ENCODE data around the gene DLL3.
A peak's percentile ranks its signal among the peaks of the same experiment; 100 is the strongest.

The DLL3 gene

DNA sequence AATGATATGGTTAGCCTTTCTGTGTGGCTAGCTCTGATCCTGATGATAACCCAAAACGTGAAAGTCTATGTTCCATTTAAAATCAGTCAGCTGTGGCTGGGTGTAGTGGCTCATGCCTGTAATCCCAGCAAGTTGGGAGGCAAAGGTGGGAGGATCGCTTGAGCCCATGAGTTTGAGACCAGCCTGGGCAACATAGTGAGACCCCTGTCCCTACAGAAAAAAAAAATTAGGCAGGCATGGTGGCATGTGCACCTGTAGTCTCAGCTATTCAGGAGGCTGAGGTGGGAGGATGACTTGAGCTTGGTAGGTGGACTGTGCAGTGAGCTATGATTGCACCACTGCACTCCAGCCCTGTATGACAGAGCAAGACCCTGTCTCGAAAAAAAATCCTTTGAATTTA lies 35.0 kb downstream of the DLL3 start:
- Histone ChIP-seq H3K36me3 (ENCODE audit: insufficient read depth, low read length) (no peaks in the 10 kb centered on the region), H3K27ac (ENCODE audit: low read depth, low read length) (no peak overlapping the region), H3K4me1 (ENCODE audit: control insufficient read depth, insufficient read depth, low read length, unreplicated experiment) (peaks cover 9% of the 10 kb centered on the region), H2AFZ (ENCODE audit: low read length, unreplicated experiment) (no peak overlapping the region), H3K27me3 (ENCODE audit: insufficient read depth, low read length) (no peaks in the 10 kb centered on the region), H3K79me2 (ENCODE audit: control insufficient read depth, insufficient read depth, low read length, unreplicated experiment) (peaks cover 21% of the 10 kb centered on the region), H3K4me3 (ENCODE audit: low read depth, low read length) (no peak overlapping the region)

DNA sequence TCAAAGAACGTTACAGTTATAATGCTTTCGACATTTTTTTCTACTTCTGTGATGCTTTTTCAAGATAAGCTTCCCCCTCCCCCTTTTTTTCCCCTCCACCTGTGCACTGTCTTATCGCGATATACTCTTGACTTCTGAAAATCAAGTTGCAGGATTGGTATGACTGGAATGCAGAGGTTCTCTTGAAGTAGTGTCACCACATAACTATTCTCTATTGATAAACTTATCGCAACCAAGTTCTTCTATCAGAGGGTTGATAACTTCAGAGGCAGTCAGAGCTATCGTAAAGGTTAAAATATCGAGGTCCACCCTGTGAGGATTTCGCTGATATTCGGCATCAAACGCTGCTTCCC lies 40.4 kb downstream of the DLL3 start:
- Histone ChIP-seq H3K4me3 (ENCODE audit: low read depth, low read length) (peak overlapping the region; percentile 77), H3K27ac (ENCODE audit: low read depth, low read length) (no peak overlapping the region), H3K27me3 (ENCODE audit: insufficient read depth, low read length) (no peaks in the 10 kb centered on the region)

DNA sequence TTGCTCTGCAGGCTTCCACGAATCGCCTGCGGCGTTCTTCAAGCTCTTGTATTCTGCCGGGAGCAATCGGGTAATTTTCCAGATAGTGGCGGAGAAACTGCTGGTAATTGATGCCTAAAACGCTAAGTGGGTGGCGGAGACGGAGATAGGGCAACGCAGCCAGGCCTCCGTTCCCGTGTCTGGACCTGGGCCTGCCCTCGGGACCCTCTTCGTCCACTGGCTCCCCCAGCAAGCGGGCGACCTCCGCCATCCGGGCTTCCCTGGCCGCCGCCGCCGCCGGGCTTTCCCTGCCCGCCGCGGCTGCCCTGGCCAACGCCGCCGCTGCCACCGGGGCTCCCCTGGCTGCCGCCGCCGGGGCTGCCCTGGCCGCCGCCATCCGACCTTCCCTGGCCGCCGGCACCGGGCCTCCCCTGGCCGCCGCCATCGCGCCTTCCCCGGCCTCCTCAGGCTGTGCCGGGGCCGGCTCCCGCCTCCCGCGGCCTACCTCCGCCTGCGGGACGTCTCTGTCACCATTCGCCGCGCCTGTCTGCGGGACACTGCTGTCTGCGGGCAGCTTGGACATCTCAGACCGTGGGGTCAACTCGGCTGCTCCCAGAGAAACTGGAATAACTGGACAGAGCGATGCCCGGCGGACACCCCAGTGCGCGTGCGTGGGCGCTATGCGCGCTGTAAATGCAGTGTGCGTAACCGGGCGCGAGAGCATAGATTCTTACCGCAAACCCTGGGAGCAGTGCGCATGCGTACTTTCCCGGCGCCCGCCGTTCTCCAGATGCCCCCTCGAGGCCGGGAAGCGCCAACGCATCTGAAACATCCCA lies 41.0 kb downstream of the DLL3 start, which contains the start of gene EID2:
EID2 (minus strand) TSS at position 644 of the 815 bp plus-strand sequence; CDS start at position 562, 82 bp downstream.
- Histone ChIP-seq H3K27me3 (ENCODE audit: insufficient read depth, low read length) (no peaks in the 10 kb centered on the region), H3K27ac (ENCODE audit: low read depth, low read length) (peak within 1 kb of the TSS; percentile 73)

More for the DNA sequence above, 40.4 kb downstream of the DLL3 start:
- H3K79me2 ChIP-seq (ENCODE audit: control insufficient read depth, insufficient read depth, low read length, unreplicated experiment) = peaks cover 13% of the 10 kb centered on the region
- peak overlapping the region; percentile 55 for H2AFZ ChIP-seq (ENCODE audit: low read length, unreplicated experiment)
- no peaks in the 10 kb centered on the region for H3K36me3 ChIP-seq (ENCODE audit: insufficient read depth, low read length)
- peaks cover 10% of the 10 kb centered on the region for H3K4me1 ChIP-seq (ENCODE audit: control insufficient read depth, insufficient read depth, low read length, unreplicated experiment)

DNA sequence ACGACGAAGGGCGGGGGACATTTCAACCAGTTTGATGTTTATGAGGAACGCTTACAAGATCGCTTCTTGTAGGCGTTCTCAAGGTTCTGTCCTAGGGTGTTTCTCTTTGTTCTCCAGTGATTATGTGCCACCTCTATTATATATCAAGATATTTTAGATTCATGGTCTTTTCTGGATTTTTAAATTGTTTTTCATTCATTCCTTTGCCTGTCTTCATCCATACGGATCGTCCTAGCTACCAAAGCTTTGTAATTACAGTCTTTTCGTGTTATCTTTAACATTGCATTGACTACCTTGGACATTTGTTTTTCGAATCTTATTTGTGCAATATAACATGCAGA lies 41.6 kb downstream of the DLL3 start:
- H2AFZ ChIP-seq (ENCODE audit: low read length, unreplicated experiment) = peak overlapping the region; percentile 83
- H3K36me3 ChIP-seq (ENCODE audit: insufficient read depth, low read length) = no peaks in the 10 kb centered on the region
- H3K27ac ChIP-seq (ENCODE audit: low read depth, low read length) = no peak overlapping the region

More for the DNA sequence above, 41.0 kb downstream of the DLL3 start, which contains the start of gene EID2:
- no peaks in the 10 kb centered on the region for H3K36me3 ChIP-seq (ENCODE audit: insufficient read depth, low read length)
- H3K79me2 ChIP-seq (ENCODE audit: control insufficient read depth, insufficient read depth, low read length, unreplicated experiment) = peaks cover 13% of the 10 kb centered on the region
- peak within 1 kb of the TSS; percentile 83 for H2AFZ ChIP-seq (ENCODE audit: low read length, unreplicated experiment)
- H3K4me1 ChIP-seq (ENCODE audit: control insufficient read depth, insufficient read depth, low read length, unreplicated experiment) = peaks cover 10% of the 10 kb centered on the region
- H3K4me3 ChIP-seq (ENCODE audit: low read depth, low read length) = peak within 1 kb of the TSS; percentile 77

DNA sequence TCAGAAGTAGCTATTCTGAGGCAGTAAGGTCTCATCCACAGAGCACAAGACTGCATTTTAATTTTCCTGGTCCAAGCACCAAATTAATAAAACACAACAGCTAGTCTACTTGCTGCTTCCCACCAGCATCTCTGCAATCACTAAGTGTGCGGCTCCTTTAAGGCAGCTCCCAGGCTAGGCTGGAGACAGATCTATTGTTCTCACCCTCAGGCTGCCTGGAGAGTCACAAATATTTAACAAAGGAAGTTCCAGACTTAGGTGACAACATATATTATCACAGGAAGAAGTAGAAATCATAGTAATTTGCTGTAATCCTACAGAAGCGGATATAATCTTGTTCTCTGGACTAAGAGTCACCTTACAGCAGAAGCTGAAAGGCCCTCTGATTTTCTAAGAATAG lies 43.5 kb downstream of the DLL3 start:
- H3K79me2 ChIP-seq (ENCODE audit: control insufficient read depth, insufficient read depth, low read length, unreplicated experiment) = peaks cover 13% of the 10 kb centered on the region
- no peak overlapping the region for H3K27ac ChIP-seq (ENCODE audit: low read depth, low read length)
- H2AFZ ChIP-seq (ENCODE audit: low read length, unreplicated experiment) = no peak overlapping the region
- H3K4me3 ChIP-seq (ENCODE audit: low read depth, low read length) = no peak overlapping the region
- H3K27me3 ChIP-seq (ENCODE audit: insufficient read depth, low read length) = peaks cover 10% of the 10 kb centered on the region
- peaks cover 10% of the 10 kb centered on the region for H3K4me1 ChIP-seq (ENCODE audit: control insufficient read depth, insufficient read depth, low read length, unreplicated experiment)
- H3K36me3 ChIP-seq (ENCODE audit: insufficient read depth, low read length) = no peaks in the 10 kb centered on the region

More for the DNA sequence above, 41.6 kb downstream of the DLL3 start:
- H3K27me3 ChIP-seq (ENCODE audit: insufficient read depth, low read length) = no peaks in the 10 kb centered on the region
- H3K4me3 ChIP-seq (ENCODE audit: low read depth, low read length) = peak overlapping the region; percentile 77
- peaks cover 10% of the 10 kb centered on the region for H3K4me1 ChIP-seq (ENCODE audit: control insufficient read depth, insufficient read depth, low read length, unreplicated experiment)
- H3K79me2 ChIP-seq (ENCODE audit: control insufficient read depth, insufficient read depth, low read length, unreplicated experiment) = peaks cover 13% of the 10 kb centered on the region

DNA sequence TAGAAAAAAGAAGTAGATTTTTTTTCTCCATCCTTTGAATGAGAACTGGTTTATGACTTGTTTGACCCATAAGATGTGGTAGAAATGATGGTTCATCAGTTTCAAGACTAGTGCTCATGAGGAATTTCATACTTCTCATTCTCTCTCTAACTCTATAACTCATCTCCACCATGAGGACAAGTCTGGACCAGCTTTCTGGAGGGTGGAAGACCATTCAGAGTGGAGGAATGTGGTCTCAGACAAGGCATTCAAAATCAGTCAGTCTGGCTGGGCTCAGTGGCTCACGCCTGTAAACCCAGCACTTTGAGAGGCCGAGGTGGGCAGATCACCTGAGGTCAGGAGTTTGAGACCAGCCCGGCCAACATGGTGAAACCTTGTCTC lies 44.7 kb downstream of the DLL3 start:
- Histone ChIP-seq H3K4me1 (ENCODE audit: control insufficient read depth, insufficient read depth, low read length, unreplicated experiment) (peaks cover 5% of the 10 kb centered on the region), H3K27me3 (ENCODE audit: insufficient read depth, low read length) (peaks cover 10% of the 10 kb centered on the region)

DNA sequence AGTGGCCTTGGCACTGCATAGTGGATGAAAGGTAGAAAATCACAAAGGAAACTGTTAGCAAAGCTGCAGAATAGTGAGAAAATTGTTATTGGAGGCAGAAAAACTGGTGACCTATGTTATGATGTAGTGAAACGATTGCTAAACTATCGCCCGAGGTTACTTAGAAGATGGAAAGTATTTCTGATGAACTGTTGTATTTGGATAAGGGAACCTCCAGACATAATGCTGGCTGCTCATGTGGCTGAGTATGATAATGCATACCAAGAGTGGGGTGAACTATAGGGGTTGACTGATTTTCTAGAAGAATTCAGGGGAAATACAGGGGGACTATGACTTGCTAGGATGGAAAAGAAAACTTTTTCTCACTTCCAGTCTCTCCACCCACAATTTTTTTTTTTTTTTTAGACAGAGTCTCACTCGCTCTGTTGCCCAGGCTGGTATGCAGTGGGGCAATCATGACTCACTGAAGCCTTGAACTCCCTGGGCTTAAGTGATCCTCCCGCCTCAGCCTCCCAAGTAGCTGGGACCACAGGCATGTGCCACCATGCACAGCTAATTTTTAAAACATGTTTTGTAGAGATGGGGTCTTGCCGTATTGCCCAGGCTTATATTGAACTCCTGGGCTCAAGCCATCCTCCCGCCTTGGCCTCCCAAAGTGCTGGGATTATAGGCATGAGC lies 45.6 kb downstream of the DLL3 start:
- no peak overlapping the region for H2AFZ ChIP-seq (ENCODE audit: low read length, unreplicated experiment)
- H3K27ac ChIP-seq (ENCODE audit: low read depth, low read length) = no peak overlapping the region
- H3K79me2 ChIP-seq (ENCODE audit: control insufficient read depth, insufficient read depth, low read length, unreplicated experiment) = no peaks in the 10 kb centered on the region
- H3K27me3 ChIP-seq (ENCODE audit: insufficient read depth, low read length) = peaks cover 10% of the 10 kb centered on the region
- H3K4me3 ChIP-seq (ENCODE audit: low read depth, low read length) = no peak overlapping the region
- no peaks in the 10 kb centered on the region for H3K36me3 ChIP-seq (ENCODE audit: insufficient read depth, low read length)
- H3K4me1 ChIP-seq (ENCODE audit: control insufficient read depth, insufficient read depth, low read length, unreplicated experiment) = peaks cover 5% of the 10 kb centered on the region

More for the DNA sequence above, 44.7 kb downstream of the DLL3 start:
- no peaks in the 10 kb centered on the region for H3K36me3 ChIP-seq (ENCODE audit: insufficient read depth, low read length)
- no peak overlapping the region for H3K27ac ChIP-seq (ENCODE audit: low read depth, low read length)
- H3K79me2 ChIP-seq (ENCODE audit: control insufficient read depth, insufficient read depth, low read length, unreplicated experiment) = peaks cover 8% of the 10 kb centered on the region
- no peak overlapping the region for H2AFZ ChIP-seq (ENCODE audit: low read length, unreplicated experiment)
- no peak overlapping the region for H3K4me3 ChIP-seq (ENCODE audit: low read depth, low read length)

DNA sequence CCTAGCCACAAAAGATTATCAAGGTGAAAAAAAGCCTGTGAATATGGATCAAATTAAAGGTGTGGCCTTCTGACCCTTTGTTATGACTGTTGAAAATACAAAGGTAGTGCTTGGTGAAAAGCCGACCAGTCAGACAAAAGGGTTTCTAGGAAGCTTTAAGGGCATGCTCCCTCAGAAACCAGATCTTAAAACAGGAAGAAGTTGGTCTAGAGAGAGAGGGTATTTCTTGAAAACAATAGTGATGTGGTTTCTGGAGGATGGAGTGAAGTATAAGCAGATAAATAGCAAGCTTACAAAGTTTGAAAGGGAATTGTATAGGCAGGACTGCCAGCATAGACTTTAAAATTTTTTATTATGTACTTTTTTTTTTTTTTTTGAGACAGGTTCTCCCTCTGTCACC lies 46.2 kb downstream of the DLL3 start:
- H3K27me3 ChIP-seq (ENCODE audit: insufficient read depth, low read length) = peaks cover 10% of the 10 kb centered on the region
- H2AFZ ChIP-seq (ENCODE audit: low read length, unreplicated experiment) = no peak overlapping the region
- H3K36me3 ChIP-seq (ENCODE audit: insufficient read depth, low read length) = no peaks in the 10 kb centered on the region
- no peaks in the 10 kb centered on the region for H3K79me2 ChIP-seq (ENCODE audit: control insufficient read depth, insufficient read depth, low read length, unreplicated experiment)
- no peak overlapping the region for H3K27ac ChIP-seq (ENCODE audit: low read depth, low read length)
- H3K4me3 ChIP-seq (ENCODE audit: low read depth, low read length) = no peak overlapping the region
- H3K4me1 ChIP-seq (ENCODE audit: control insufficient read depth, insufficient read depth, low read length, unreplicated experiment) = peaks cover 5% of the 10 kb centered on the region

DNA sequence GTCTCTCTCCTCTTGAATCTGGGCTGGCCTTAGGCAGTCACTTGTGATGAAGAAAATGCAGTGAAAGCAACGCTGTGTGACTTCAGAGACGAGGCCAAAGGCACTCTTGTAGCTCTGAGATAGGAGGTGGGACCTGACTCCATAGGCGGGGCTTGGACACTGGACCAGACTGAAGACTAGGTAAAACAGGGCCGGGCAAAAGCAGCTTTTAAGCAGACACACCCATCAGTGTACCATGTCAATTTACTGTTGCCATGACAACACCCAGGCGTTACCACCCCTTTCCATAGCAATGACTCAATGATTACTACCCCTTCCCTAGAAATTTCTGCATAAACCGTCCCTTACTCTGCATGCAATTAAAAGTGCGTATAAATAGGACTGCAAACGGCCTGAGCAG lies 47.9 kb downstream of the DLL3 start:
- no peaks in the 10 kb centered on the region for H3K36me3 ChIP-seq (ENCODE audit: insufficient read depth, low read length)
- no peak overlapping the region for H3K27ac ChIP-seq (ENCODE audit: low read depth, low read length)
- no peak overlapping the region for H3K4me3 ChIP-seq (ENCODE audit: low read depth, low read length)
- H2AFZ ChIP-seq (ENCODE audit: low read length, unreplicated experiment) = no peak overlapping the region
- H3K79me2 ChIP-seq (ENCODE audit: control insufficient read depth, insufficient read depth, low read length, unreplicated experiment) = no peaks in the 10 kb centered on the region
- no peaks in the 10 kb centered on the region for H3K4me1 ChIP-seq (ENCODE audit: control insufficient read depth, insufficient read depth, low read length, unreplicated experiment)
- H3K27me3 ChIP-seq (ENCODE audit: insufficient read depth, low read length) = peaks cover 10% of the 10 kb centered on the region

DNA sequence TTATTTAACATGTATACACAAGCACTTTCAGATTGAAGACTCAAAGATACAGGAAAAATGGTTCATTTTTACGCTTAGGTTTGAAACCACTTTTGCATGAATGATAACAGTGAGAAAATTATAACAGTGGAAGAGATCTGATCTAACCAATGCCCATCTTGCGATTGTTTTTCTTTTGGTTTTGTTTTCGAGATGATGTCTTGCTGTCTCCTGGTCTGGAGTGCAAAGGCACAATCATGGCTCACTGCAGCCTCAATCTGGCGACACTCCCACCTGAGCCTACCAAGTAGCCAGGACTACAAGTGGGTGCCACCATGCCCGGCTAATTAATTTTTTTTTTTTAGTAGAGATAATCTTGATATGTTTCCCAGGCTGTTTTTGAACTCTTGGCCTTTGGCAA lies 51.5 kb downstream of the DLL3 start:
- H2AFZ ChIP-seq (ENCODE audit: low read length, unreplicated experiment) = no peak overlapping the region

More for the DNA sequence above, 51.5 kb downstream of the DLL3 start:
- no peaks in the 10 kb centered on the region for H3K4me1 ChIP-seq (ENCODE audit: control insufficient read depth, insufficient read depth, low read length, unreplicated experiment)
- no peaks in the 10 kb centered on the region for H3K79me2 ChIP-seq (ENCODE audit: control insufficient read depth, insufficient read depth, low read length, unreplicated experiment)
- H3K36me3 ChIP-seq (ENCODE audit: insufficient read depth, low read length) = no peaks in the 10 kb centered on the region
- no peak overlapping the region for H3K4me3 ChIP-seq (ENCODE audit: low read depth, low read length)
- H3K27ac ChIP-seq (ENCODE audit: low read depth, low read length) = no peak overlapping the region
- peaks cover 21% of the 10 kb centered on the region for H3K27me3 ChIP-seq (ENCODE audit: insufficient read depth, low read length)

All from ACC112 (cell line).